Effector CD8-positive, alpha-beta T cell (primary cell): ENCODE results near the gene SEMA6A.

ENCODE experiments used
- DNase-seq: peaks from one replicate; lab custom pipeline; 2025; lab: John Stamatoyannopoulos, UW

The SEMA6A gene

DNA sequence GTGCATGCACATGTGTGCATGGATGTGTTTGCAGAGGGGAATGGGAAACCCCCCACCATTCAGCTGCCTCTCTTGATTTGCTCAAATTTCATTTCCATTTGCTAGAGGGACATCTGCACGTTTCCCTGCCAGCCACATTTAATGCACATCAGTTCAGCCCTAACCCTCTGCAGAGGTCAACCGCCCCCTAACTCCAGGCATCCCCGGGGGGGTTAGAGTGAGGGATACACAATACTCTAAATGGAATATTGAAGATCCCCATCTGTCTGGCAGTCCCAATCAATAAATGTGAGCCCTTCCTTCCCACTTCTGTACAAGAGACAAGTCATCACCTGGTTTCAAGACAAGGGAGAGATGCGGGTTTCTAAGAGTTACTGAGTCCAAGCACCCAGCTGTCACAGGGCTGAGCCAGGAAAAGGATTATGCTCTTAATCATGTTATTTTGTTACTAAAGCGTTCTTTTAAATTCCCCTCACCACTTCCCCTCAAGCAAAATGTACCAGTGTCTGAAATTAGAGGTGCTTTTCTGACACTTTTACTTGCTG is 134.1 kb downstream of the SEMA6A start:
- no peak for DNase-seq

DNA sequence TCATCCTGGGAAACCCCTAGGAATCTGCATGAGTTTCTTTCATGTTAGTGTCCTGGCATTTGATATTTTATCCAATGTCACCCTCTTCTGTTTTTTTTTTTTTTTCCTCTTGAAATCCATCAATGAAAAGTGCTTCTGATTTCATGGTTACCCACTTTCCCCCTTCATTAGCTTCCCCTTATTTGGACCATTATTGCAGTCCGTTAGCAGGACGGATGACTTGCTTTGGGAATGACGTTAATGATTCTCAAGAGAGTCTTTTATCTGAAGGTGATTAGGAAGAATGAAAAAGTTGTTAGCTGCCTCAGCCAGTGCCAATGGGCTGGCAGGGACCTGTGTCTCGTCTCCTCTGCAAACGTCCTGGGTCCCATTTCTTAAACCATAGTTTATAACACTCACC is 134.7 kb downstream of the SEMA6A start:
- DNase-seq = no peak

DNA sequence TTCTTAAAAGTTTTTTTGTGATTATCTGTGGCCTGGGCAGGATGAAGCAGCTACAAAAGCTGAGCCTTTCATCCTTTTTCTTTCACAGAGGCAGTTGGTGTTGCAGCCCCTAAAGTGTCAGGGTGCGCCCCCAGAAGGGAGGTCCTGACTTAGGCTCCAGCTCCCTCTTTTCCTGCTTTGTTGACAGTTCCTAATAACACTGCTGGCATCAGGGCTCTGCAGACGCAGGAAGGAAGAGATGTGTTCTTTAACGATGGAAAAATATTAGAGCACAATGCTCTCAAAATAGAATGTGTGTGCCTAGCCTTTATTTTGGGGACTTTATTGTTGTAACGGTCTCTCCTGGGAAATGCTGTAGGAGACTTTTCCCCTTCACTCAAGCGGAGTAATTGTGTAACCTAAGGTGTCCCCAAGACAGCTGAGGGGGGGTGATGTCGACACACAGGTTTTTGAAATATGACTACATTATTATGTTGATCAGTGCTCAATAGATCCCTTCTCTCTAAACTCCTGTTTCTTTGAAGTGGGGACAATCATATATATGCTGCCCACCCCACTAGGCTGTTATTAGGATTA is 135.6 kb downstream of the SEMA6A start:
- DNase-seq = no peak

DNA sequence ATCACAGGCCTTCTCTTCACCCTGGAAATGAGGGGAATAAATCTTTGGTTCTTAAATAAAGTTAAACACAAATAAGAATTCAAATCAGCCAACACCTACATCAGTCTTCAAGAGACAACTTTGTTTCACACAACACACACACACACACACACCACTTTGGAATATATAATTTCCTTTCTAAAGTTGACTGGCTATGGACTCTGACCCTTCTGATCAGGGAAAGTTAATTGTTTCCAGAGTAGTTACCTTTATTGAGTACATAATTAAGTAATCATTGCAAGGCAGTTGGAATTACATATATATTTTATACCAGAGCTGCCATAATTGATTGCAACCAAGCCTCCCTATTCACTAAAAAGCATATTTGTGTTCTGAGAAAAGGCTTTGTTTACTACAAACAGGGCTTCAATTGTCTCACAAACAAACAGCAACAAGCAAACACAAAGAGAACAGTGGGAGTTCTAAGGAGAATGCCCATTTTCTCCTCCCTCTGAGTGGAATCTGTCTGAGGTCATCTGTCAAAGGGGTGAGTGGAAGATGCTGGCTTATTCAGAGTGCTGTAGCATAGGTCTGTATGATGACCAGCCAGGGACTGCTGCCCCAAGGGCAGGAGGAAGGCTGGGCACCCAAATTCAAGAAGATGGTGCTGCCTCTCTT is 136.6 kb downstream of the SEMA6A start:
- DNase-seq = no peak

DNA sequence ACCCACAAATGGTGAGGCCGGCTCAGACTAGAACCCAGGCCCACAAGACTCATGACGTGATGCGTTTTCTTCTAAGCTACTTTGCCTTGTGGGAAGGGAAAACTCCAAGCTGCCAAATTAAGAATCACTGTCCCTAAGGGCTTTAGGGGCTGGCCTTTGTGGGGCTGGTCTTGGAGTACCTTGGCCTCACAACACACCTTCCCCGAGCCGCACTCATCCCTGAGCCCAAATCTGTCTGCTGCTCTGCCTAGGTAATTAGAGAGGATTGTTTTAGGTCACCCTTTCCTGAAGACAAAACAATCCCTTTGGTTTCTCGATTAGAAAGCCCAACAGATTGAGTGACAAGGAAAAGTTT is 137.3 kb downstream of the SEMA6A start:
- no peak for DNase-seq

DNA sequence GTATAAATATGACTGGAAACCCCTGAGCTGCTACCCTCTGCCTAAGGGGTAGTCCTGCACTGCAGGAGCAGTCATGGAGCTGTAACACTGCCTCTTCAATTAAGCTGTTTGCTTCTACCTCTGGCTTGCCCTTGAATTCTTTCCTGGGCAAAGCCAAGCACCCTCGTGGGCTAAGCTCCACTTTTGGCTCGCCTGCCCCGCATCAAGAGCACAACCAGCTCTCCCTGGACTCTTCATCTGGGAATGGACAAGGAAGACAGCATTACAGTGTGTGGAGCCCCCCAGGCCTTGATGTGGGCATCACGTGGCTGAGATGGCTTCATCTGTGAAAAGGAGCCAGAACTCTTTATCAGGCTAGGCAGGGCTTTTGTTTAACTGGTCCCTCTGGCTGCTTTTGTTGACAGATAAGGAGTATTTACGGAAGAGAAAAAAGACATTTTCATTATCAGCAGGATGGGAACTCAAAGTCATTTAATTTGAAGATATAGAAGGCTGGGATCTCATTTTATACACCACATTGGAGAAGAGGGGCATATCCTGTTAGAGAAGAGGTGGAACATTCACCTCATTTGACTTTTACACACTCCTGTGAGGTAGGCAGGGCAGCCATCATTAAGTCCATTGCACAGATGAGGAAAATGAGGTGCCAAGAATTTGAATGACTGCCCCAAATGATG is 137.8 kb downstream of the SEMA6A start:
- no peak for DNase-seq

DNA sequence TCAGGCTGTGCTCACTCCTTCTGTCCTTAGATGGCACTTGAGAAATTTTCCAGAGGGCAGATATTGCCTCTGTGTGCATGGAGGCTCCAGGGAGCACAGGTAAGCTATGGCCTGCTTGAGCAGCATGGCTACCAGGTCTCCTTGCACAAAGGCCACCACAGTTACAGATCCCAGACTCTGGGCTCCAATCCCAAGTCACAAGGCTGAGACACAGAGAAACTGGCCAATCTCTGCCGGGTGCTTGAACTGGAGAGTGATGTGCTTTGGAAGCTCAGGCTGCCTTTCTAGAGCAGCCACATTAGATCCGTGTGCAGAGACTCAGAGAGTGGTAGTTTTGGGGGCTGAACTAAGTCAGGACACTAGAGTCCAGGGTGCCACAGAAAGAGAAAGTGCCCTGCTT is 145.7 kb downstream of the SEMA6A start:
- DNase-seq = no peak

DNA sequence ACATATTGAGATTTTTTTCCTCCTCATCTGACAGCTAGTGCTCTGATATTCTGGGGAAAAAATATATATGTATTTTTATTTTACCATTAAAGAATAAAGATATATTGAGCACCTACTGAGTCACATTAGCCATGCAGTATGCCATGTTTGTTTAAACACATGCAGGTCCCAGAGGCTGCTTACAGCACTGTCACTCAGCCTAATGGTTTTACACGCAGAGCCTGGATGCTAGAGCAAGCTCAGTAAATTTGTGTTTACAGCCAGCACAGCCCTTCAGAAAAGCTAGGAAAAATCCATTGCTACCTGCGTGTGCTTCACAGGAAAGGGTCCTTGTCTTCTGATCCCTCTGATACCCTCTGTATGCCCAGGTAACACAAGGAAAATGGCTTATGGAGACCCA is 146.2 kb downstream of the SEMA6A start:
- no peak for DNase-seq

DNA sequence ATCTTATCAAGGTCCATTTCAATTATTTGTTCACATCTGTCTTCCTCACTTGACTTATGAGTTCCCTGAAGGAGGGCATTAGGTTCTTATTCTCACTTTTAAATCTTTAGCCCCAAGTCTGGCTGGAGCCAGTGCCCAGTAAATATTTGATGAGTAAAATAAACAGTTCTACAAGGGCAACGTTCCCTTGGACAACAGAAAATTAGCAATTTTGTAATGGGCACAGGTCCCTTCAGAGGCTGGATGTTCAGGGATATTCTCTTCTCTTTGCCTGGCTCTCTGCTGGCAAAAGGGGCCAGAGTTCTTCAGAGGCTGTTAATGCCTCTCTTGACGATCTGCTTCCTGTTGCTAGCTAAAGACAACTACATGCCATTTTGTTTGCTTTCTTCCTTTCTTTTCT is 149.7 kb downstream of the SEMA6A start:
- no peak for DNase-seq

DNA sequence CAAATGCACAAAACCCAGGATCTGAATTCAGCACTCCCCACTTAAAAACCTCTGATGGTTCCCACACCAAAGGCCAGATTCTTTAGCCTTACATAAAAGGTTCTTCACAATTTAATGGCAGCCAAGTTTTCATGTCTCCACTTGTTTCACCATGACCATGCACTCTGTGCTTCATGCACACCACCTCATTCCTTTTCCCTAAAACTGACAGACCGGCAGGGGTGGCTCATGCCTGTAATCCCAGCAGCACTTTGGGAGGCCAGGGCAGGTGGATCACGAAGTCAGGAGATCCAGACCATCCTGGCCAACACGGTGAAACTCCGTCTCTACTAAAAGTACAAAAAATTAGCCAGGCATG is 150.4 kb downstream of the SEMA6A start:
- DNase-seq = no peak

DNA sequence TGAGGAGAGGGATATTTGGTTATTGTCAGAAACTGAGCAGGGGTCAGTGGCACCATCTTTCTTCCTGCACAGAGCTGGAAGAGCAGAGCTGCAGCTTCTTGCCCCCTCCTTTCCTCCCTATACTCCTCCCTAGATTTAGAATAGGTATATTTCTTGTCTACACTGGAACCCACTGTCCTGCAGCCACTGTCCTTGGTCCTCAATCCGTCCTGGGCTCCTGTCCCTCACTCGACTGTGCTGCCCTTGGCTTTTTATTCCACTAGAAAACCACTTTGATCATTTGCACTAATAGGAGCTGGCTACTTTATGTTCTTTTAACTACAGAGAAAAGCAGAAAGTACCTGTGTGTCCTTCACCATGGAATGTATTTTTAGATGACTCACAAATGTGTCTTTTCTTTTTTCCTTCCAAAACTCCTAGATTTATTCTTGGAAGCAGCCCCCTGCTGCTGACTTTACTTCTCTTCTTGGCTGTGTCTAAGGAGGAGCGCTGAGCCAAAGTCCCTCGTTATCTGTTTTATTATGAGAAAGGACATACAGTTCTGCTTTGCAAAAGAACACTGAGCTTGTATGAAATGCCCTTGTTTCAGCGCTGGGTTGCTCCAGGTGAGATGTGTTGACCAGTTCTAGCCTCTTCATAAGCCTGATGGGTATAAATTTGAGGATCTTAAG is 150.9 kb downstream of the SEMA6A start:
- DNase-seq = no peak

DNA sequence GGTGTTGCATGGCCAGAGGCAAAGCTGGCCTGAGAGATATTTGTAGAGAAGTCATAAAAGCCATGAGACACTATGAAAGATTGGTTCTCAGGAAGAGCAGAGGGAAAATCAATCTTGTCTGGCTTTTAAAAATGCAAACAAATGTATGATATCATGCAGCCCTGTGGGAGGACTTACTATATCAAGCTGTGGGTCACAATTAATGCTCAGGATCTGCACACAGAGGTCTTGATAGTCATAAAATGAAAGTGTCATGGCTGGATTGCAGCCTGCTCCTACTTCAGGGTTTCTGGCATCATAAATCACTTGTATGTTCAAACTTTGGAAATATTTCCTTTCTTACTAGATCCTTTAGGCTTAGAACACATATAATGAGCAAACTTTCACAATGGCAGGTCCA is 151.5 kb downstream of the SEMA6A start:
- DNase-seq = no peak

DNA sequence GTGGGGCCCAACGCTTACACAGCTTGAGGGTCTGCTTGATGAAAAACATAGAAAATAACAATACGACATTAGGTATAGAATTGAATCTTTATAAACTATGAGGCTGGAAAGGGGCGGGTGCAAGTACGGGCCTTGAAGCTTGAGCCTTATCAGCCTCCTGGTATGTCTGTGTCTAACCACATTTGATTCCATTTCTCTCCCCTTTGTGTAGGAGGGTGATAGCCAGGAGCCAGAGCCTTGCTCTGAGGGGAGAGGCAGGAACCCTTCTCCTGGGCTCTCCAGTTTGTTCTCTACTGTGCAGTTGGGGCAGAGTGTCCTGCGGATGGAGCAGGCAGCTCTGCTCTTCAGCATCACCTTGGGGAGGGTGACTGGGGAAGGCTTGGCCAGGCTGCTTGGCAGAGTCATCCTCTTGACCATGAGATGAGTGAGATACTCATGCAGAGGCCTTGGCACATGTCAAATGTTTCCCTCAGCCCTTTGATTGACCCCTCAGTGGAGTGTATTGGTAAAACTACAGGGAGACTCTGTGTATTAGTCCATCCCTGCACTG is 153.5 kb downstream of the SEMA6A start:
- DNase-seq = no peak

DNA sequence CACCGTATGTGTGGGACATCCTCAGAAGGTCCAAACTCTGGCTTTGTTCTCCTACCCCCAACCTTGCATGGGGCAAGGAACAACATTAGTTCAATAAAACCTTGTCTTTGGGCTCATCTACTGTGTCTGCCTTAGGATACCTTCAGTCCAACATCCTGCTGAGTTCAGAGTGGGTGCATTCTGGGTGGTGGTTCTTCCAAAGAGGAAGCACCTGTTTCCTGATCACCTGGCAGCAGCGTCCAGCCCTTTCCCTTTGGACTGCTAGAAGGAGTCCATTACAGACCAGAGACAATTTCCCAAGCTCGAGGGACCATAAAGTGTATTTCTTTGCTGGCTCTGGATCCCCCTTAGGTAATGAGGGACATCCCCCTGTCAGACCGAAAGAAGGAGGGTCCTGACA is 154.1 kb downstream of the SEMA6A start:
- DNase-seq = no peak

DNA sequence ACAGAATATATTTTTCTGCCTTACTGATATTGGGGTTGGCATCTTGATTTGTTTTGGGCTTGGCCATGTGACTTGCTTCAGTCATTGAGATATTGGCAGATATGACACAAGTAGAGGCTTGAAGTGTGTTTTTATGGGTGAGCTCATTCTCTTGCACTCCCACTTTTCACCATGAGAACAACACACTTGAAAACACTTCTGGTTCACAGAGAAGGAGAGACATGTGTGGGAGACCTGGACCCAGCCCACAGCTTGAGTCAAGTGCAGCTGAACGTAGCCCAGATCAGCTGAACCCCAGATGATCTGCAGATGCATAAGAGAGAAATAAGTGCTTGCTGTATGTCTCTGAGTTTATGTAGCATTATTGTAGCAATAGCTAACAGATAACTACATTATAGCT is 155.4 kb downstream of the SEMA6A start:
- no peak for DNase-seq

DNA sequence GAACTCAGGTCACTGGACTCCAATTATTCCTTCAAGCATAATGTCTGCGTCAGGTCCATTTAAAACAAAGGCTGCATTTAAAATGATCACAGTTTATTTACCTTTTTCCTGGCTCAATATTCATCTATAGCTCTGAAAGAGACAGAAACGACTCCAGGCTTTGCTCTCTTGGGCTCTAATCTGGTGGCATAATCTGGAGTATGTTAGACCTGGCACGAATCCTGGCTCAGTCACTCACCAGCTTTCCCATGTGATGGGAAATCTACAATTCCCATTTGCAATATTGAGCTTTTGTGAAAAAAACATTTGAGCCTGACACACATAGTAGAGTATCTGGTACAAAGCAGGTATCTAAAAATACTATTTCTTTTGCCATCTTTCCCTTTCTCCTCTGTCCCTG is 155.8 kb downstream of the SEMA6A start:
- no peak for DNase-seq

DNA sequence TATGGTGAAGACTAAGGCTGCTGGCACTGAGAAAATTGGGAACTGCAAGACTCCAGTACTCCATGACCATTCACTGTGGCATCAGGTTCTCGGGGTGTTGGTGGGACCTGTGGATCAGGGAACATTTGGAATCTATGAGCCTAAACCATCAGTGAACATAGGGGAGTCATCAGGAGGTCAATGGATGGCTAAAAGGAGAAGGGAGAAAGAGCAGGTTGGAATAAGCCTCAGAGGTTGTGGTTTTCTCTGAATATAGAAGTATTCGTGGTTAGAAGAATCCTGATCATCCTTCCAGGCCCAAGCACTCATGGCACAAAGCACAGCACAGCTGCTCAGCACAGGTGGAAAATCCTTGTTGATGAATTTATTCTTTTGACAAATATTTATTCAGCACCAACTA is 156.6 kb downstream of the SEMA6A start:
- no peak for DNase-seq

DNA sequence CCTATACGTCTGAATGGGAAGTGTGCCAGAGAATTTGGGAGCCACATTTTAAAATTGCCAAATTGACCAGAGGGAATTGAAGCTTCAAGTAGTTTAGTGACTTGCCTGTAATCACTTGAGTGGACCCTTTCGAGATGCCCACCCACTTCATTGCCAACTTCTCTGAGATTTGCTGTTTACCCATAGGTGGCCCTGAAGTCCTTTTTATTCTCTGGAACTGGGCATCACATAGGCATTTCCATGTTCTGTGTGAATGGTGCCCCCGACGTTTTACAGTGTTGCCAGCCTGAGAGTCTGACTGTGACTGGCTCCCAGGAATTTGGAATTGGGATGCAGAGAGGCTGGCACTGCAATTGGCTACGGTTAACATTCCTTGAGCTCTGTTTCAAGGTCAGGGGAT is 158.6 kb downstream of the SEMA6A start:
- DNase-seq = no peak

DNA sequence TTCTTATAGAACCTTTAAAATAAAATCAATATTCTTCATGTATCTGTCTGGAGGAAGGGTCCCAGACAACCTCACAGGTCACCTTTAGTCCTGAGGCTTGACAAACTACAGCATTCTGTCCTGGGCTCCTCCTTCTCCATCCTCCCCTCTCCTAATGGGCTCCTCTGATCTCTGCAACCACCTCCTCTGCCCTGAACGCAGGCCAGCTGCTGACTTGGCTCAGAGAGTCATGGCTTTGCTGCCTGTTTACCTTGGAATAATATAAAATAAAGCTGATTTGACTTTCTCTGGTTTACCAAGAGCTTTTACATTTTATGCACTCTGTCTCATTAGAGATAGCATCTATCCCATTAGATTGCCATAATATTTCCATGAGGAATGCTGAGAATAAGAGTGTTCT is 159.4 kb downstream of the SEMA6A start:
- no peak for DNase-seq

DNA sequence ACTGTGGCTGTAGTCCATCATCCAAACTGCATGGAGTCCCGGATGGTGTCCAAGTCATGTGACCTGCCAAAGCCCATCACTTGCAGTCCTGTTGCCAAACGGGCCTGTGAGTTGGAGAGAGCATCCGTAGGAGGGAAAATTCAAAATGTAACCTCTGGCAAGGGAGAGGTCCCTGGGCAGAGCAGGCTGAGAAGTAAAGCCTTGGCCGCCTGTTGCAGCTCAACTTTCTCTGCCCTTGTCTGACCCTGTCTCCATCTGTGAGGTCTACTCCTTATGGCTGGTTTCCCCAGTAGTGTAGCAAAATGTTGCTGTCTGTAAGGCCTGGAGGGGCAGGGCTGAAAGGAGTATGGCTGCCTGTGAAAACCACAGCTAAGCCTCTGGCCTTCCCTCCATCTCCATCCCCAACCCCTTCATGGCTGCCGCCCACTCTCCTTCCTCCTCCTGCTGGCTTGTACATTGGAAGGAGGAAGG is 163.5 kb downstream of the SEMA6A start:
- no peak for DNase-seq

DNA sequence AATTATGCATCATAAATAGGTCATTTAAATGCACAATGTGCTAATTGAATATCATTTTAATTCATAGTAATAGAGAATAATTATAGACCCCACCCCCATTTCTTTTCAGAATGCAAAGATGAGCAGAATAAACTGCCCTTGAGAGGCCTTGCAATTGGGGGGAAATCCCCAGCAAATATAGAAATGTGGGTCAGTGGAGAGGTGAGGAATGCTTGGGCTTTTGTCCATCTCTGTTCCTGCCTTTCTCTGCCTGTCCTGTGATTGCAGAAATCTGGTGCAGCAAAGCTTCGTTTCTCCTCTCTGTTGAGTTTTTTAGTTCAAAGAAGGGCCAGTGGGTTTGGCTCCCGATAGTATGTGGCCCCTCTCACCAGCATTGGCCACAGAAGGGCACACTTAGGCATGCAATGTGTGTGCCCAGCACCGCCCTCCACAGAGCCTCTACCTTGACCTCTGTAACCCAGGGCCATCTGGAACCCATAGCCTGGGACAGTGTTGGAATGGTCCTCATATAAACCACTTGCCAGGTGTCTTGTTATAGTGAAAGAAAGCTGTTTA is 164.2 kb downstream of the SEMA6A start:
- no peak for DNase-seq

DNA sequence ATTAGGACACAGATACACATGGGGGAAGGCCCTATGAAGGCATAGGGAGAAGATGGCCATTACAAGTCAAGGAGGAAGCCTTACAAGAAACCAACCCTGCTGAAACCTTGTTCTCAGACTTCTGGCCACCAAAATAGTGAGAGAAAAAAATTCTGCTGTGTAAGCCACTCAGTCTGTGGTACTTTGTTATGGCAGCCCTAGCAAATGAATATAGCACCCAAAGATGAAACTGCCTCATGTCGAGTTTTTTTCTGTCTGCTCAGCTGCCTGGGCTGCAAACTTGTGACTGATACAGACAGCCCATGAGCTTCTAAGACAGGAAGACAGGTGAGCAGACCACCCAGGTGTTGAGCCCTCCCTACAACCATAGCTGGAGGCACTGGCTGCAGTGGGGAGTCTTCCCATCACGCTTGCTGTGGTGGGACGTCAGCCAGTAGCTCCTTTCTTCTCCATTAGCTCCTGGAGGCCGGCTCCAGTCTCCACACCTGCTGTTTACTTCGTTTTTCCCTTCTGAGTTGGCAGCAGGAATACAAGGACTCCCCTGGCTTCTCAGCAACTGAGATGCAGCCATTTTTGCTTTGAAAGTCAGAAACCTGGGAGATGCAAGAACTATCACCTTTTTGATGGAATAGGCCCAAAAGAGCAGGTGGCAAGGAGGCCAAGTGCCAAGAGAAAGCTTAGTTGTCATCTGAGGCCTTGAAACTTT is 164.9 kb downstream of the SEMA6A start:
- DNase-seq = no peak
